Measurements from ENCODE around the gene LDAF1.

Gene LDAF1

GRCh38 chr16:21219551-21219950 lies 61.1 kb downstream of the LDAF1 start:
- WGBS, 2 experiments (ENCODE audit: insufficient coverage in 2 of 2), result no CpG with 5 or more reads among the region's 2 CpGs

DNA sequence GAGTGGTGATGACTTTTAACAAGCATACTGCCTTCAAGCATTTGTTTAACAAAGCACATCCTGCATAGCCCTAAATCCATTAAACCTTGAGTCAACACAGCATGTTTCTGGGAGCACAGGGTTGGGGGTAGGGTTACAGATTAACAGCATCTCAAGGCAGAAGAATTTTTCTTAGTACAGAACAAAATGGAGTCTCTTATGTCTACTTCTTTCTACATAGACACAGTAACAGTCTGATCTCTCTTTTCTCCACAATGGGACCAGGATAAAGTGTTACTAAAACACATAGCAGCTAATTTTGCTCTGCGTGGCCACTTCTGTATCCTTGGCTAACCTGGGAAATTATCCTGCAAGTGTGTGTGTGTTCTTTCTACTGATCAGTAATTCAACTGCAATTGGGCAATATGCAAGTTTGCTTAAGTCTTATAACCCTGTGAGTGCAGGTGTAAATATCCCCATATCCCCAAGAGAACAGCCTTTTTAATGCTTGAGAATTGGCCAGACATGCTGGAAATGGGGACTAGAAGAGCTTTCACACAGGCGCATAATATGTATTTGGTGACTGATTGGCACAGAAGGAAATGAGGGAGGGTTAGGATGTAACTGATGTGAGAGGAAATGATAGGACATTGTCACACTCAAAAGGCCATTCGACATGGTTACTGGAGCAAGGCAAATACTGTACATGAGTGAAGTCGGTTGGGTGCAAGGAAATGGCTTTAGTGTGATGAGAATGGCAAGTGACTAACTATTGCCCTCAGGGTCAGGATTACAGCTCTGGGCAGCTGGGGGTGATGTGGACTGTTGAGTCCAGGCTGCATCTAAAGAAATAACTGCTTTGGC lies 64.2 kb downstream of the LDAF1 start:
- no peaks in the 10 kb centered on the region for H3K4me1 ChIP-seq (ENCODE audit: control insufficient read depth, insufficient read depth, low read length, poor library complexity, severe bottlenecking)
- WGBS, 2 experiments (ENCODE audit: insufficient coverage in 2 of 2), result 62 to 83% methylated on average over 3 to 4 of the region's 4 CpGs
- no peaks in the 10 kb centered on the region for H3K36me3 ChIP-seq (ENCODE audit: control insufficient read depth, insufficient read depth, low read length)
- H3K9me3 ChIP-seq (ENCODE audit: control insufficient read depth, low read length), result no peaks in the 10 kb centered on the region
- H3K4me3 ChIP-seq (ENCODE audit: extremely low read depth, insufficient read depth, low read length, poor library complexity, severe bottlenecking), result no peak overlapping the region
- H3K27ac ChIP-seq (ENCODE audit: low read depth, low read length, severe bottlenecking), result no peak overlapping the region

More at GRCh38 chr16:21219551-21219950, 61.1 kb downstream of the LDAF1 start:
- Histone ChIP-seq H3K4me1 (ENCODE audit: control insufficient read depth, insufficient read depth, low read length, poor library complexity, severe bottlenecking) (no peaks in the 10 kb centered on the region), H3K36me3 (ENCODE audit: control insufficient read depth, insufficient read depth, low read length) (no peaks in the 10 kb centered on the region), H3K9me3 (ENCODE audit: control insufficient read depth, low read length) (no peaks in the 10 kb centered on the region), H3K4me3 (ENCODE audit: extremely low read depth, insufficient read depth, low read length, poor library complexity, severe bottlenecking) (no peak overlapping the region), H3K27ac (ENCODE audit: low read depth, low read length, severe bottlenecking) (no peak overlapping the region)

DNA sequence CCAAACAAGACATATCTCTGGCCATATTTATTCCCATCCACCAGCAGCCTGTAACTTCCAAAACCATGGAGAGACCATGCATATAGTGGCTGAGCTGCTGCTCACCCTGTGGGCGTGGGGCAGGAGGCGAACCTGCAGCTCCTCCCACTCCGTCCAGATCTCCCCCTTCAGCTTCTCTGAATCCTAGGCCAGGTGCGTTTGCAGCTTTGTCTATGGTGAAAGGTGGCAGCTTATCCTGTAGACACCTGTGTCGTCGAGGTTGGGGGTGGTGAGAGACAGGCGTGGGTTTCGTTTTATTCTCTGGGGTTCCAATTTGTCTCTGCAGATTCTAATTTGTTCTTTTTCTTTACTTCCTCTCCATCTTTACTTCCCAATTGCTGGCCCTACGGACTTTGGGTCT lies 65.3 kb downstream of the LDAF1 start:
- no peaks in the 10 kb centered on the region for H3K4me1 ChIP-seq (ENCODE audit: control insufficient read depth, insufficient read depth, low read length, poor library complexity, severe bottlenecking)
- H3K4me3 ChIP-seq (ENCODE audit: extremely low read depth, insufficient read depth, low read length, poor library complexity, severe bottlenecking), result no peak overlapping the region
- H3K9me3 ChIP-seq (ENCODE audit: control insufficient read depth, low read length), result no peaks in the 10 kb centered on the region
- 83 to 89% methylated on average over 5 to 8 of the region's 9 CpGs for WGBS, 2 experiments (ENCODE audit: insufficient coverage in 2 of 2)
- no peak overlapping the region for H3K27ac ChIP-seq (ENCODE audit: low read depth, low read length, severe bottlenecking)
- H3K36me3 ChIP-seq (ENCODE audit: control insufficient read depth, insufficient read depth, low read length), result no peaks in the 10 kb centered on the region

GRCh38 chr16:21224800-21225199 lies 66.3 kb downstream of the LDAF1 start:
- WGBS, 2 experiments (ENCODE audit: insufficient coverage in 2 of 2), result 90 to 100% methylated on average over 2 of the region's 2 CpGs
- H3K36me3 ChIP-seq (ENCODE audit: control insufficient read depth, insufficient read depth, low read length), result no peaks in the 10 kb centered on the region

GRCh38 chr16:21226749-21227148 lies 68.3 kb downstream of the LDAF1 start:
- H3K36me3 ChIP-seq (ENCODE audit: control insufficient read depth, insufficient read depth, low read length), result no peaks in the 10 kb centered on the region
- H3K4me1 ChIP-seq (ENCODE audit: control insufficient read depth, insufficient read depth, low read length, poor library complexity, severe bottlenecking), result no peaks in the 10 kb centered on the region
- H3K27ac ChIP-seq (ENCODE audit: low read depth, low read length, severe bottlenecking), result no peak overlapping the region
- H3K4me3 ChIP-seq (ENCODE audit: extremely low read depth, insufficient read depth, low read length, poor library complexity, severe bottlenecking), result no peak overlapping the region
- no peaks in the 10 kb centered on the region for H3K9me3 ChIP-seq (ENCODE audit: control insufficient read depth, low read length)

More at GRCh38 chr16:21224800-21225199, 66.3 kb downstream of the LDAF1 start:
- no peak overlapping the region for H3K27ac ChIP-seq (ENCODE audit: low read depth, low read length, severe bottlenecking)
- H3K9me3 ChIP-seq (ENCODE audit: control insufficient read depth, low read length), result no peaks in the 10 kb centered on the region
- no peaks in the 10 kb centered on the region for H3K4me1 ChIP-seq (ENCODE audit: control insufficient read depth, insufficient read depth, low read length, poor library complexity, severe bottlenecking)
- no peak overlapping the region for H3K4me3 ChIP-seq (ENCODE audit: extremely low read depth, insufficient read depth, low read length, poor library complexity, severe bottlenecking)

DNA sequence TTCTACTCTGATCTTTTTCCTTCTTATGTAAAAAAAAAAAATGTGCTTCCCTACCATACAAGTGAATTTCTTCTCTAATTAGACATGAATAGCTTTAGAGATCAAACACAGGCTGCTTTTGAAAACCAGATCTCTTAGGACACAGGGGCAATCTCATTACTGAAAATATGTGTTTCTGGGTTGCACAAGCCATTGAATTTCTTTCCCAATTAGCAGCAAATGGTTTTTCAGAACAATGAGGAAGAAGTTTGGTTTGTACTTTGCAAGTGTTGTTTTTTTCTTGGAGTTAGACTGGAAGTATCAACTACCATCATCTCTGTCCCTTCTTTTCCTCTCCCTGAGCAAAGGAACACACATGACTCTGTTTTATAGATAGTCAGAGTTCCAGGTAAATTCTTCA lies 69.4 kb downstream of the LDAF1 start:
- no peaks in the 10 kb centered on the region for H3K36me3 ChIP-seq (ENCODE audit: control insufficient read depth, insufficient read depth, low read length)
- H3K9me3 ChIP-seq (ENCODE audit: control insufficient read depth, low read length), result no peaks in the 10 kb centered on the region
- H3K4me1 ChIP-seq (ENCODE audit: control insufficient read depth, insufficient read depth, low read length, poor library complexity, severe bottlenecking), result no peaks in the 10 kb centered on the region
- H3K27ac ChIP-seq (ENCODE audit: low read depth, low read length, severe bottlenecking), result no peak overlapping the region
- H3K4me3 ChIP-seq (ENCODE audit: extremely low read depth, insufficient read depth, low read length, poor library complexity, severe bottlenecking), result no peak overlapping the region

GRCh38 chr16:21228361-21228872 lies 69.9 kb downstream of the LDAF1 start:
- H3K27ac ChIP-seq (ENCODE audit: low read depth, low read length, severe bottlenecking), result no peak overlapping the region
- WGBS, 2 experiments (ENCODE audit: insufficient coverage in 2 of 2), result 85 to 94% methylated on average over 2 of the region's 2 CpGs

More at GRCh38 chr16:21228361-21228872, 69.9 kb downstream of the LDAF1 start:
- Histone ChIP-seq H3K9me3 (ENCODE audit: control insufficient read depth, low read length) (no peaks in the 10 kb centered on the region), H3K4me3 (ENCODE audit: extremely low read depth, insufficient read depth, low read length, poor library complexity, severe bottlenecking) (no peak overlapping the region), H3K36me3 (ENCODE audit: control insufficient read depth, insufficient read depth, low read length) (no peaks in the 10 kb centered on the region), H3K4me1 (ENCODE audit: control insufficient read depth, insufficient read depth, low read length, poor library complexity, severe bottlenecking) (no peaks in the 10 kb centered on the region)
